Measurements from ENCODE around the gene ARL4C. TPM values are rescaled to one million over a fixed set of nuclear protein-coding genes. Genes with fewer than 3 reads are reported as not detected.

ARL4C gene
- total RNA-seq, 1 experiment from 2014 or later, result 21.0 TPM

- Mint-ChIP-seq H3K27ac (ENCODE audit: unreplicated experiment) (peak overlapping the region; percentile 81), H3K4me3 (ENCODE audit: low read depth, unreplicated experiment) (peak overlapping the region; percentile 85), H3K36me3 (ENCODE audit: insufficient read depth, unreplicated experiment) (peaks cover 52% of the 10 kb centered on the region), H3K9me3 (ENCODE audit: low read depth, unreplicated experiment) (no peaks in the 10 kb centered on the region), H3K4me1 (ENCODE audit: low read depth, unreplicated experiment) (peaks cover 18% of the 10 kb centered on the region), H3K27me3 (ENCODE audit: unreplicated experiment) (no peaks in the 10 kb centered on the region)
- no peak for TF ChIP-seq CTCF (IDR thresholded peaks at IDR 0.05; ENCODE audit: unreplicated experiment)
- no peak for DNase-seq
- intact Hi-C loops (cut with micrococcal nuclease; ENCODE audit: unreplicated experiment), result loop anchor here (5.0 kb wide), 1 partner anchor 72 kb away; no protein-coding TSS in a partner anchor
- BruUV-seq (replicated peaks), result TSS peak; percentile 34
- CTCF ChIA-PET, result no interaction called here
These were observed 2.3 kb downstream of the ARL4C start for GRCh38 chr2:234494361-234495250.

GRCh38 chr2:234493796-234494195, 3.1 kb downstream of the ARL4C start:
- intact Hi-C loops (cut with micrococcal nuclease; ENCODE audit: unreplicated experiment), result loop anchor here (5.0 kb wide), 1 partner anchor 71 kb away; no protein-coding TSS in a partner anchor
- BruUV-seq (replicated peaks), result no TSS peak
- Mint-ChIP-seq H3K36me3 (ENCODE audit: insufficient read depth, unreplicated experiment) (peaks cover 52% of the 10 kb centered on the region), H3K4me1 (ENCODE audit: low read depth, unreplicated experiment) (peaks cover 18% of the 10 kb centered on the region), H3K4me3 (ENCODE audit: low read depth, unreplicated experiment) (peak overlapping the region; percentile 85), H3K27ac (ENCODE audit: unreplicated experiment) (peak overlapping the region; percentile 81), H3K9me3 (ENCODE audit: low read depth, unreplicated experiment) (no peaks in the 10 kb centered on the region), H3K27me3 (ENCODE audit: unreplicated experiment) (no peaks in the 10 kb centered on the region)
- DNase-seq, result no peak
- TF ChIP-seq CTCF (IDR thresholded peaks at IDR 0.05; ENCODE audit: unreplicated experiment), result no peak
- CTCF ChIA-PET, result no interaction called here

GRCh38 chr2:234492717-234493485, 4.0 kb downstream of the ARL4C start:
- no peaks in the 10 kb centered on the region for H3K27me3 Mint-ChIP-seq (ENCODE audit: unreplicated experiment)
- peaks cover 18% of the 10 kb centered on the region for H3K4me1 Mint-ChIP-seq (ENCODE audit: low read depth, unreplicated experiment)
- BruUV-seq (replicated peaks), result no TSS peak
- CTCF ChIA-PET, result interaction anchor here (0.6 kb wide), 1 partner anchor 188 kb away, joined by 7 read pairs; no protein-coding TSS in a partner anchor
- TF ChIP-seq CTCF (IDR thresholded peaks at IDR 0.05; ENCODE audit: unreplicated experiment), result no peak
- H3K9me3 Mint-ChIP-seq (ENCODE audit: low read depth, unreplicated experiment), result no peaks in the 10 kb centered on the region
- H3K36me3 Mint-ChIP-seq (ENCODE audit: insufficient read depth, unreplicated experiment), result peaks cover 52% of the 10 kb centered on the region
- intact Hi-C loops (cut with micrococcal nuclease; ENCODE audit: unreplicated experiment), result loop anchor here (5.0 kb wide), 1 partner anchor 71 kb away; no protein-coding TSS in a partner anchor
- H3K27ac Mint-ChIP-seq (ENCODE audit: unreplicated experiment), result no peak overlapping the region
- no peak for DNase-seq
- H3K4me3 Mint-ChIP-seq (ENCODE audit: low read depth, unreplicated experiment), result peak overlapping the region; percentile 85

- Mint-ChIP-seq H3K4me1 (ENCODE audit: low read depth, unreplicated experiment) (peaks cover 18% of the 10 kb centered on the region), H3K9me3 (ENCODE audit: low read depth, unreplicated experiment) (no peaks in the 10 kb centered on the region), H3K27ac (ENCODE audit: unreplicated experiment) (no peak overlapping the region), H3K4me3 (ENCODE audit: low read depth, unreplicated experiment) (no peak overlapping the region), H3K36me3 (ENCODE audit: insufficient read depth, unreplicated experiment) (peaks cover 50% of the 10 kb centered on the region), H3K27me3 (ENCODE audit: unreplicated experiment) (no peaks in the 10 kb centered on the region)
- TF ChIP-seq CTCF (IDR thresholded peaks at IDR 0.05; ENCODE audit: unreplicated experiment), result no peak
- BruUV-seq (replicated peaks), result no TSS peak
- intact Hi-C loops (cut with micrococcal nuclease; ENCODE audit: unreplicated experiment), result loop anchor here (5.0 kb wide), 1 partner anchor 70 kb away; no protein-coding TSS in a partner anchor
- no peak for DNase-seq
- CTCF ChIA-PET, result no interaction called here
These were observed 5.0 kb downstream of the ARL4C start for GRCh38 chr2:234491897-234492296.
